HepG2 (cell line): ENCODE results near the gene LNPK. TPM values are rescaled to one million over a fixed set of nuclear protein-coding genes. Genes with fewer than 3 reads are reported as not detected.
"Not testable (repeated sequence)": the region's sequence is repeated elsewhere in the genome, so short reads cannot be mapped to it uniquely, and the experiment has no call there.

Experiments
- ATAC-seq: fragments of 200-7000 bp; cut with Tn5 transposase; 3 replicates; pipeline ENCODE4 v1.9.1; 2020; ENCODE audit warnings: mild to moderate bottlenecking, moderate library complexity
- BruUV-seq: library from RNA; stranded (reverse); fragments of 400-500 nt; replicated peaks from 2 replicates; lab custom pipeline; 2021; lab: Mats Ljungman, UMichigan
- CTCF ChIA-PET: fragments of 300-600 bp; formaldehyde crosslinking; extraction: SDS; loops from one replicate; lab custom pipeline; 2021; ENCODE audit warnings: low total read pairs, inconsistent platforms, low intra/inter-chr PET ratio; lab: Yijun Ruan, JAX
- POLR2A ChIA-PET: fragments of 350-600 bp; sonication (Branson Sonifier 250); formaldehyde crosslinking; loops from one replicate; lab custom pipeline; 2020; ENCODE audit warnings: antibody characterized with exemption, inconsistent platforms; lab: Yijun Ruan, JAX
- DNase-seq: peaks from one replicate; pipeline ENCODE4 v3.0.0-alpha.2; 2015; ENCODE audit warnings: low spot score
- FAIRE-seq: peaks from 3 replicates; lab custom pipeline; 2011; peaks lifted over from hg19 to GRCh38; lab: Jason Lieb, UNC
- H2AFZ ChIP-seq: one replicate; pipeline ENCODE4 v1.6.1; 2011; ENCODE audit warnings: low read length, inconsistent platforms
- H3K27ac ChIP-seq: fragments of 300-600 bp; 3 replicates; pipeline ENCODE4 v1.8.0; 2011; ENCODE audit warnings: mixed run types, mild to moderate bottlenecking, mixed read lengths, low read length, inconsistent platforms; ENCODE audit not compliant: insufficient read depth; ENCODE audit errors: extremely low read length
- H3K27me3 ChIP-seq, 2 experiments: fragments of 200-600 bp in 1 of 2; 2 replicates in 1 of 2; 3 replicates in 1 of 2; pipeline versions ENCODE4 v1.6.0 to v1.8.0; 2011; ENCODE audit warnings: low read length in 2 of 2, mild to moderate bottlenecking in 2 of 2, moderate library complexity in 2 of 2, inconsistent platforms in 1 of 2; ENCODE audit not compliant: insufficient read depth in 2 of 2, control insufficient read depth in 1 of 2
- H3K36me3 ChIP-seq, 2 experiments: fragments of 200-600 bp in 1 of 2; replicated peaks in 1 of 2; 2 replicates in 1 of 2; 3 replicates in 1 of 2; pipeline versions ENCODE4 v1.5.1 to v1.8.0; 2011; ENCODE audit warnings: low read length in 2 of 2, inconsistent platforms in 1 of 2; ENCODE audit not compliant: insufficient read depth in 2 of 2, control insufficient read depth in 1 of 2
- H3K4me1 ChIP-seq: 2 replicates; pipeline ENCODE4 v1.5.1; 2012; ENCODE audit warnings: low read length, inconsistent platforms; ENCODE audit not compliant: insufficient read depth
- H3K4me2 ChIP-seq: 2 replicates; pipeline ENCODE4 v1.6.0; 2011; ENCODE audit warnings: low read depth, low read length, inconsistent platforms
- H3K4me3 ChIP-seq, 3 experiments: fragments of 200-600 bp in 1 of 3; sonication (generic), shearing (Covaris generic) in 1 of 3; replicated peaks in 1 of 3; 2 replicates each; pipeline ENCODE4 v1.5.1; 2011 to 2016; ENCODE audit warnings: low read length in 3 of 3, inconsistent platforms in 2 of 3, low read depth in 2 of 3, mild to moderate bottlenecking in 2 of 3, control low read depth in 1 of 3, mixed read lengths in 1 of 3; ENCODE audit not compliant: insufficient read depth in 1 of 3
- H3K79me2 ChIP-seq: one replicate; pipeline ENCODE4 v1.6.1; 2011; ENCODE audit warnings: low read length, inconsistent platforms; ENCODE audit not compliant: insufficient read depth
- H3K9ac ChIP-seq: 2 replicates; pipeline ENCODE4 v1.6.0; 2011; ENCODE audit warnings: mild to moderate bottlenecking, low read depth, low read length, inconsistent platforms; ENCODE audit not compliant: insufficient read depth
- H3K9me3 ChIP-seq: 2 replicates; pipeline ENCODE4 v1.5.1; 2012; ENCODE audit warnings: mild to moderate bottlenecking, low read length
- H4K20me1 ChIP-seq: 2 replicates; pipeline ENCODE4 v1.6.0; 2011; ENCODE audit warnings: inconsistent platforms, mild to moderate bottlenecking, low read length, moderate library complexity; ENCODE audit not compliant: insufficient read depth
- DNMT1 ChIP-seq: sonication (generic); formaldehyde crosslinking; IDR thresholded peaks from 2 replicates; pipeline ENCODE4 v1.5.1; 2020; ENCODE audit warnings: mild to moderate bottlenecking, missing genetic modification reagents
- FLYWCH1 ChIP-seq: sonication (generic); formaldehyde crosslinking; IDR thresholded peaks from 2 replicates; pipeline ENCODE4 v1.8.1; 2023; ENCODE audit warnings: mild to moderate bottlenecking, missing genetic modification reagents
- FOXJ3 ChIP-seq: sonication (generic); formaldehyde crosslinking; IDR thresholded peaks from 2 replicates; pipeline ENCODE4 v1.4.0; 2020; ENCODE audit warnings: missing genetic modification reagents, mild to moderate bottlenecking, borderline replicate concordance
- MIER3 ChIP-seq: IDR thresholded peaks from 2 replicates; pipeline ENCODE4 v1.6.1; 2016; ENCODE audit warnings: missing compliant biosample characterization, borderline replicate concordance
- STAG1 ChIP-seq: sonication (generic); formaldehyde crosslinking; IDR thresholded peaks from 2 replicates; pipeline ENCODE4 v1.4.0; 2020; ENCODE audit warnings: missing genetic modification reagents
- ZNF816 ChIP-seq: sonication (generic); formaldehyde crosslinking; IDR thresholded peaks from 2 replicates; pipeline ENCODE4 v1.8.0; 2022; ENCODE audit warnings: missing genetic modification reagents, mild to moderate bottlenecking, borderline replicate concordance
- ZSCAN12 ChIP-seq: sonication (generic); formaldehyde crosslinking; IDR thresholded peaks from 2 replicates; pipeline ENCODE4 v1.9.0; 2021; ENCODE audit warnings: mild to moderate bottlenecking, missing genetic modification reagents
- WGBS: methylation state at CpG from one replicate; pipeline ENCODE4 v1.1.6; 2017; ENCODE audit warnings: low lambda C conversion rate; 5-methylcytosine and 5-hydroxymethylcytosine counted together
- in situ Hi-C: cut with HindIII; loops from 2 replicates; pipeline ENCODE4 v1.10.0; 2017; ENCODE audit warnings: low pct_unique_long_range_greater_than_20kb; ENCODE audit not compliant: extremely low pct_ligation_motif_present
- intact Hi-C: fragments of 100-400 bp; cut with micrococcal nuclease; formaldehyde crosslinking; loops from one replicate; pipeline ENCODE4 v1.10.0; 2022; ENCODE audit not compliant: unreplicated experiment
- polyA plus RNA-seq, 8 experiments: library from polyadenylated mRNA; depleted of rRNA in 3 of 8; stranded (reverse) in 7 of 8; unstranded in 1 of 8; fragments of >200 nt; fragmentation: Illumina TruSeq in 4 of 8; extraction: Trizol in 4 of 8; gene quantifications; 2 replicates each; pipeline versions ENCODE4 v1.2.1 to v1.2.3, GENCODE V29; 2011 to 2016; ENCODE audit warnings: low read depth in 4 of 8, missing spikeins in 1 of 8, mixed read lengths in 1 of 8; ENCODE audit not compliant: insufficient read depth in 1 of 8
- total RNA-seq, 5 experiments: library from RNA; depleted of rRNA; stranded (reverse); fragments of >200 nt; fragmentation: Illumina TruSeq; extraction: Trizol; gene quantifications; 2 replicates each; pipeline ENCODE4 v1.2.3, GENCODE V29; 2016; ENCODE audit warnings: low read depth in 1 of 5
- TF ChIP-seq, protein P1 (sequence below): sonication (generic); formaldehyde crosslinking; IDR thresholded peaks from 2 replicates; pipeline ENCODE4 v1.4.0; 2020; ENCODE audit warnings: mild to moderate bottlenecking, missing genetic modification reagents, borderline replicate concordance
- TF ChIP-seq, protein P2 (sequence below): sonication (generic); formaldehyde crosslinking; conservative IDR thresholded peaks from 2 replicates; pipeline ENCODE4 v1.4.0; 2020; ENCODE audit warnings: missing genetic modification reagents

The LNPK gene
- total and polyA plus RNA-seq, 2 of the 13 experiments (the other 11 are each of a cell fraction or from before 2014, with no cell fraction given), result 25.4 to 26.1 TPM

DNA sequence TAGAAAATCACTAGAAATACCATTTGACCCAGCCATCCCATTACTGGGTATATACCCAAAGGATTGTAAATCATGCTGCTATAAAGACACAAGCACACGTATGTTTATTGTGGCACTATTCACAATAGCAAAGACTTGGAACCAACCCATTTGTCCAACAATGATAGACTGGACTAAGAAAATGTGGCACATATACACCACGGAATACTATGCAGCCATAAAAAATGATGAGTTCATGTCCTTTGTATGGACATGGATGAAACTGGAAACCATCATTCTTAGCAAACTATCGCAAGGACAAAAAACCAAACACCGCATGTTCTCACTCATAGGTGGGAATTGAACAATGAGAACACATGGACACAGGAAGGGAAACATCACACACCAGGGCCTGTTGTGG, 14.9 kb downstream of the LNPK start:
- H3K27ac ChIP-seq, H3K4me1 ChIP-seq, in situ Hi-C loops, H3K9me3 ChIP-seq, H2AFZ ChIP-seq, DNase-seq, H3K79me2 ChIP-seq, H3K4me2 ChIP-seq, ATAC-seq, intact Hi-C loops, H3K27me3 ChIP-seq, H3K9ac ChIP-seq, H4K20me1 ChIP-seq, CTCF ChIA-PET, FAIRE-seq, POLR2A ChIA-PET, H3K4me3 ChIP-seq, BruUV-seq: not testable (repeated sequence)
- 93% methylated on average over 4 of the region's 4 CpGs for WGBS
- H3K36me3 ChIP-seq, result peaks cover 3 to 24% of the 10 kb centered on the region in 2 experiments; a peak in 4 of 5 replicates

DNA sequence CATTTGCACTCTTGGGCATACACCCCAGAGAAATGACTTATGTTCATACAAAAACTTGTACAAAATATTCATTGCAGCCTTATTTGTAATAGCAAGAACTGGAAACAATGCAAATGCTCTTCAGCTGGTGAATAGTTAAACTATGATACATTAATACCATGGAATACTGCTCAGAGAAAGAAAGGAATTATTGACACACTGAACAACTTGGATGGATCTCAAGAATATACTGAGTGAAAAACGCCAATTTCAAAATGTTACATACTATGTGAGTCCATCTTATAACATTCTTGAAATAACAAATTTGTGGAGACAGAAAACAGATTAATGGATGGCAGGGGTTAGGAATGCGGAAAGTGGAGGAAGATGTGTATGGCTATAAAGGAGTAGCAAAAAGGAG, 17.2 kb downstream of the LNPK start:
- no peak overlapping the region for H3K9ac ChIP-seq
- H3K4me3 ChIP-seq, result no peak overlapping the region
- no TSS peak for BruUV-seq
- no peaks in the 10 kb centered on the region for H3K79me2 ChIP-seq
- CTCF ChIA-PET, result no interaction called here
- no peak for DNase-seq
- TF ChIP-seq FLYWCH1 (CRISPR knock-in tag) (no peak), FOXJ3 (CRISPR knock-in tag) (no peak), MIER3 (CRISPR knock-in tag) (no peak), ZNF816 (no peak), ZSCAN12 (CRISPR knock-in tag) (no peak), DNMT1 (no peak), STAG1 (CRISPR knock-in tag) (no peak)
- TF ChIP-seq, protein P1, sequence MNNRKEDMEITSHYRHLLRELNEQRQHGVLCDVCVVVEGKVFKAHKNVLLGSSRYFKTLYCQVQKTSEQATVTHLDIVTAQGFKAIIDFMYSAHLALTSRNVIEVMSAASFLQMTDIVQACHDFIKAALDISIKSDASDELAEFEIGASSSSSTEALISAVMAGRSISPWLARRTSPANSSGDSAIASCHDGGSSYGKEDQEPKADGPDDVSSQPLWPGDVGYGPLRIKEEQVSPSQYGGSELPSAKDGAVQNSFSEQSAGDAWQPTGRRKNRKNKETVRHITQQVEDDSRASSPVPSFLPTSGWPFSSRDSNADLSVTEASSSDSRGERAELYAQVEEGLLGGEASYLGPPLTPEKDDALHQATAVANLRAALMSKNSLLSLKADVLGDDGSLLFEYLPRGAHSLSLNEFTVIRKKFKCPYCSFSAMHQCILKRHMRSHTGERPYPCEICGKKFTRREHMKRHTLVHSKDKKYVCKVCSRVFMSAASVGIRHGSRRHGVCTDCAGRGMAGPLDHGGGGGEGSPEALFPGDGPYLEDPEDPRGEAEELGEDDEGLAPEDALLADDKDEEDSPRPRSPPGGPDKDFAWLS (CRISPR knock-in tag), result no peak
- TF ChIP-seq, protein P2, sequence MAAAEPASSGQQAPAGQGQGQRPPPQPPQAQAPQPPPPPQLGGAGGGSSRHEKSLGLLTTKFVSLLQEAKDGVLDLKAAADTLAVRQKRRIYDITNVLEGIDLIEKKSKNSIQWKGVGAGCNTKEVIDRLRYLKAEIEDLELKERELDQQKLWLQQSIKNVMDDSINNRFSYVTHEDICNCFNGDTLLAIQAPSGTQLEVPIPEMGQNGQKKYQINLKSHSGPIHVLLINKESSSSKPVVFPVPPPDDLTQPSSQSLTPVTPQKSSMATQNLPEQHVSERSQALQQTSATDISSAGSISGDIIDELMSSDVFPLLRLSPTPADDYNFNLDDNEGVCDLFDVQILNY, result no peak
- TF ChIP-seq, all 625 proteins: peak for 0
- intact Hi-C loops, result no loop called here
- Histone ChIP-seq H3K4me1 (no peaks in the 10 kb centered on the region), H3K27ac (no peak overlapping the region), H3K4me2 (no peak overlapping the region), H3K9me3 (no peaks in the 10 kb centered on the region), H2AFZ (no peak overlapping the region), H4K20me1 (no peaks in the 10 kb centered on the region), H3K27me3 (no peaks in the 10 kb centered on the region), H3K36me3 (peaks cover 2 to 9% of the 10 kb centered on the region in 2 experiments; a peak in 4 of 5 replicates)
- in situ Hi-C loops, result no loop called here
- POLR2A ChIA-PET, result no interaction called here
- FAIRE-seq, result no peak
- 94% methylated on average over 2 of the region's 2 CpGs for WGBS
- ATAC-seq, result no peak
